HG02798 (cell line): ENCODE measurements around the gene PTPRG.
A peak's percentile ranks its signal among the peaks of the same experiment; 100 is the strongest.

ENCODE experiments used
- ATAC-seq: cut with Tn5 transposase; IDR thresholded peaks from one replicate; pipeline ENCODE4 v1.9.1; 2021; ENCODE audit warnings: mild to moderate bottlenecking; ENCODE audit not compliant: unreplicated experiment, poor library complexity

Gene PTPRG

GRCh38 chr3:61615643-61616042, 54.3 kb downstream of the PTPRG start:
- no peak for ATAC-seq

DNA sequence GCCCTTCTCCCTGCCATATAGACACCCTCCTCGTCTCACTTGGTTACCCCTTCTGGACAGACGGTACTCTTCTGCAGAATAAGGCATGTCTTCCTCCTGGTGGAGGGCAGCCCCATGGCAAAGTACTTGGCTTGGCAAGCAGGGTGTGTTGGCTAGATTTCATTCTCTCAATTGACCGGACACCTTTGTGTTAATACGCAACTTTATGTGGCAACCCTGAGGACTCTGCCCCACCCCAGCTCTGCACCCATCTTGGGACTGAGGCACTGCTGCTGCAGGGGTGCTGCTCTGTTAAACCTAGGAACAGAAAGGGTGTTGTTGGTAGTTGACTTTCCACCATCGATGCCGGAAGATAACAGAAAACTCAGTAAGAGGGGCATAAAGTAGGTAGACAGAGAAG, 55.2 kb downstream of the PTPRG start:
- ATAC-seq, result no peak

DNA sequence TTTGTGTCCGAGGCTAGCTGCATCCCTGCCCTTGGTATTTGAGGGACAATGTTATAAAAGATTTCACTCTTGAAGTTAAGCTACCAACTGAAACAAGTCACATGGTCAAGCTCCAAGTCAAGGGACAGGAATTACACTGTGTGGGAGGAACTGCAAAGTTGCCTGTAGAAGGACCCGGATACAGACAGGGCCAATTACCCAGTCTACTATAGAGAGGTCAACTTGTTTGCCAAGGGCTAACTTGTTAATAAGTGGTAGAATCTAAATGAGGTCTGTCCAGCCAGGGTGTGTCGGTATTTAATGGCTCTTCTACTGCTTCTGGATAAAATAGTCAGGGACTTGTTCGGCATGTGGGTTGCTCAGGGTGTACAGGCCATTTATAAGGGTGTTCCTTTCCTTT, 55.7 kb downstream of the PTPRG start:
- ATAC-seq, result no peak

DNA sequence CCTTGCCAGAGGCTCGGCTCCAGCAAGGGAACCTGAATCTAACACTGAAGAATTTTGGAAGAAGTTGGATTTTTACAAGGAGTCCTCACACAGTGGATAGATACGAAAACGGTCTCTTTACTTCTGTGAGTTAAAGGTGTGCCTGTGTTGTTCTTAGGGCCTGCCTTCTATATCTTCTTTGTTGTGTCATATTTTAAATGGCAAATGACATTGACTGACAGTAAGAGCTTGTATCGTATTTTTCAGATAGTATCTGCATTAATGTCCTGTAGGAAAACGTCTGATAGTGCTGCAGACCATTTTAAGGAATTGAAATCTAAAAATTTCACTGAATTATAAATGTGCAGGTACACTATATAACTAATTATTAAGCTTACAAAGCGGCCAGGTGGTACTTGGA, 56.3 kb downstream of the PTPRG start:
- ATAC-seq, result no peak

- ATAC-seq, result no peak
Observed at GRCh38 chr3:61618231-61618630, 56.9 kb downstream of the PTPRG start.

GRCh38 chr3:61618871-61619270, 57.5 kb downstream of the PTPRG start:
- no peak for ATAC-seq

- ATAC-seq, result no peak
Observed at GRCh38 chr3:61620073-61620472, 58.7 kb downstream of the PTPRG start.

- ATAC-seq, result no peak
Observed at GRCh38 chr3:61624300-61624699, 62.9 kb downstream of the PTPRG start.

DNA sequence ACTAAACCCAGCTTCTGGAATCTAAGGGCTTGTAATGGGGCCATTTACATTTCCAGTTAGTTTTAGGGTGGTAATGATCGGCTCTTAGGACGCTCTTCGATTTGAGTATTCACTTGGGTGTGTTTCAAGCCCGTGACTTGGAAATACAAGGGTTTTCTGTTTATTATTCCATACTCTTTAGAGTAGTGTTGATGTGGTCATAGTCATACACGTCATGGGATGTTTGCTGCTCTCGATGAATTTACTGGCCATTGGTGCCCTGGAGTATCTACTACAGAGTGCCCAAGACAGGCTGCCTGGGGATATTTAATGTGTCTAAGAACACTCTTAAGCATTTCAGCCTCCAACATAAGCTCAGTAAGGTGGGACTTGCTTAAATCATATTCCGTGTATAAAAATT, 64.1 kb downstream of the PTPRG start:
- ATAC-seq, result no peak

DNA sequence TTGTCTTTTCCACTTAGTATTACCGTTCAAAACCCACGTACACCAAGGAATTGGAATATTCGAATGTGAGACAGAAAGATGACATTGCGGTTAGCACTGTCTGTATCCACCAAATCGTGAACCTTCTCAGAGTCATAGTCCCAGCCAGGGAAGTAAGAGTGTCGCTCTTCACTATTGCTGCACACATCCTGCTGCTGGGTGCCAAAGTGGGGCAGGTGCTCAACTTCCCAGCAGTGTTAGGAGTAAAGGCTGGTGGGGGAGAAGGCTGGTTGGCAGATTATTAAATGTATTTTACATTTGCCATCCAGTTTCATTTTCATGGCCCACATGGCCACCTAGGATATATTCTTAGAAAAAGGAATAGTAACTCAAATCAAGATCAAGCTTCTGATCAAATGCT, 65.1 kb downstream of the PTPRG start:
- ATAC-seq, result no peak

DNA sequence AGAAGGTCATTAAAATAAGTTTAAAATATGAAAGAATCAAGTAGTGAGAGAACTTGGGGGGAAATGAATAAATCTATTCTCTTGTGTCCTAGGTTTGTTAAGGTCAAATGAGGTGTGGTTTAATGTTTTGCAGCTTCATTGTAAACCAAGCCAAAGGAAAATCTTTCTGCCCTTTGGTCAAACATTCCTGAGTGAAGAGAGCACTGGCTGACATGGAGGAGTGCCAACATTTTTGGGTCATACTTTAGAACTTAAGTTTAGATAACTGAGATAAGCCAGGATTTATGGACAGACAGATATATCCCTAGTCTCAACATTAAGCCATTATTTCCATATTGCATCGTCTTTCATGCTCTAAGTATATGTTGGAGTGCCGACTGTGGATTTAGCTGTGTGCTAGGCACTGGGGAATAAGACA, 66.4 kb downstream of the PTPRG start:
- no peak for ATAC-seq

- no peak for ATAC-seq
Observed at GRCh38 chr3:61628636-61629035, 67.3 kb downstream of the PTPRG start.

DNA sequence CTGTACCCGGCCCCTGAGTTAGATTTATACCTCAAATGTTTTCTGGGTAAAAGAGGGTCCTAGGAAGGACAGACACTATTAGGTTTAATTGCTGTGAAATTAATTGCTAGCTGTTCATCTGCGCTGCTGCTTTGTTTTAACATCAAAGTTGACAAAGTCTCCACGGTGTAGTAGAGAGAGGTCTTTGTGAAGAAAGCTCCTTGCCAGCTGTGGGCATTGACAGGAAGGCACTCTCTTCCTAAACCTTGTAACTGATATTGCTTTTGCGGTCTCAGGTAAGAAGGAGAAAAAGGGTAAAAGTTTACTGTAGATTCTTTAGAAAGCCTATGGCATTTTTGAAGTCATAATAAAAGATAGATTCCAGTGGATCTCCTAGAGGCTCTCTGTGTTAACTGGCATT, 68.1 kb downstream of the PTPRG start:
- ATAC-seq, result no peak

DNA sequence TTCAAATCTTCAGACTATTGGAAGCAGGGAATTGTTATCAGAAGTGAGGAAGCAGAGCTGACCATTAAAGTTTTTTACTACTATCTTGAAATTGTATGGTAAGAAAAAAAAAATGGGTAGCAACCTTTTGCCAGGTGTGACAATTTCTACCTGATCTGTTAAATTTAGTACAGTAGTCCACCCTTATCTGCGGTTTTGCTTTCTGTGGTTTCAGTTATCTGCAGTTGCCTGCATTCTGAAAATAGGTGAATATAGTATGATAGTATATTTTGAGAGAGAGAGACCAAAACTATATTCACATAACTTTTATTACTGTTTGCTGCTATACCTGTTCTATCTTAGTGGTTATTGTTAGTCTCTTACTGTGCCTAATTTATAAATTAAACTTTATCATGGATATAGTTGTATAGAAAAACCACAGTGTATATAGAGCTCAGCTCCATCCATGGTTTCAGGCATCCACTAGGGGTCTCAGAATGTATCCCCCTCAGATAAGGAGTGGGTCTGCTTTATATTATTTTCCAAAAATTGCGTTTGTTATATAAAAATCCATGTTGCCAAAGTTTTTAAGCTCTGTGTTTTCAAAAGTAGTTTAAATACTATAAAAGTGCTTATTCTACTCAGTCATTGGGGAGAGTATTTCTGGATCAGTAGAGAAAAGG, 69.9 kb downstream of the PTPRG start:
- no peak for ATAC-seq

DNA sequence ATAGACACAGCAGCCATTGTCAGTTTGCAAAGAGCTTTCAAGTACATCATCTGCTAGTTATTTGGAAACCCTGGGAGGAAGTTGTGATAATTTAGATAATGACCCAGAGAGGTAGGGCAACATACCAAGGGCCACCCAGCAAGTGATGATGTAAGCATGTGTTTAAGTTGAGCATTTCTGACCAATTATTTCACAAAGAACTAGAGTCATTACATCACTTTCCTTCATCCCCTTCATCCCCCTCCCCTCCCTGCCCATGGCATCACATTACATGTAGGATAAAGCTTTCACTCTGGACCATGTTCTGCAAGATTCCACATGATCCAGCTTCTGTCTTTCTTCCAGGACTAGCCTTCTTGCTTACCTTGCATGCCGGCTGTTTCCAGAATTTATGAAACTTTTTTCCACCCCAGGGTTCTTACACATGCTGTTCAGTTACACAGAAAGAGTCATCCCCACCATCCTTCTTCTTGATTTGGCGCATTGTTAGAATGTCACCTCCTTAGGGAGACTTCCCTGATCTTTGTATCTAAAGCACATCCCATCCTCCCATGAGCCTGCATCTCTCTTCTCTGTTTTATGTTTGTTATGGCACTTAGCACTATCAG, 71.3 kb downstream of the PTPRG start:
- ATAC-seq, result no peak

DNA sequence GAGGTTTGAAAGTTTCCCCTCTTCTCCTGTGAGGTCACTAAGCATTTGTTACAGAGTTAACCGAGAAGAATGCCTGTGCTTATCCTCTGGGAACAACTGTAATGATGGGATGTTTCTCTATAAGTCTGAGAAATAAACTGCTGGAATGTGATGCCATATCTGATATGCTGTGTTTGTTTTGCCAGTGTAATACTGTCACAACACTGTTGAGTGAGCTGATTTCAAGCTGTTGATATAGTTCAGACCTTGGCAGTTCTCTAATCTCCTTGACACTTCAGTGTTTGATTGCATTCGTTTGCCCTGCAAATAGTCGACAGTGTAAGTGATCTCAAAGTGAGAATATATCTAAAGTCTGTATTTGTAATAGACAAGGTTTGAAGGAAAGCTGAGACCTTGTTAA, 73.3 kb downstream of the PTPRG start:
- no peak for ATAC-seq

DNA sequence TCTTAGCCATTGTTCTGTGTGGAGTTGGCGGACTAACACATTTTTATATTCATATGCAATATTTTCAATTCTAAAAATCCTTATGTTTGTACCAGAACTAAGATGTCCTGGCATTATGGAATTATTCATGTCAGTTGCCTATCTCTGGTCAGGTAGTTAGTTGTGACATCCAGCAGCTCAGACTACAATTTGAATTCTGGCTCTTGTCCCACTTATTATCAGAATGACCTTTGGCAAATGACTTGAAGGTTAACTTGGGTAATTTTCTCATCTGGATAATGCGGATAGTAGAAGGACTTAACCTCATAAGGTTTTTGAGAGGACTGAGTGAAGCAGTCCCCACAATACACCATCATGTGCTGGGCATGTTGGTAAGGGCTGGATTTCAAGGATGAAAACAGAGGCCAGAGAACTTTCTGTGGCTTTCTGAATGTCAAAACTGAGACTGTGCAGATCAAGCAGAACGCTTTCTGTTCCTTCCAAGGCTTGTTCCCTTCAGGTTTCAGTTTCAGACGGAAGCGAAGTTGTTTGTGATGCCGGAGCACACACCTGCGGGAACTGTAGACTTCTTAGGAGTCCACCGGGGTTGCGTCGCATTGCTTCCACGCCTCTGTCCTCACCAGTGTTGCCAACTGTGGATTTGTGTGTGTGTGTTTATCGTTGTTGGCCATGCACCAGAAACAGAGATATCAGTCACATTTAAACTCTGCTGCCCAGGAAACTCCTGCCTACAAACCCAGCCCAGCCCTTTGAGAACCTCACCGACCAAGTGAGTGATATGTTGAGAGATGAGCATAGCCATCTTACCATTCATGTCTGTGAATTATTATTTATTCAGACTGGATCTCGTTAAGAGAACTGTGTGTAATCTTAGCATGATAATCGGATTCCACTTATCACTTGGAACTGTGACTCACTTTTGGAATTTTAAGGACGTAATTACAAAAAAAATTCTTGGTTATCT, 76.0 kb downstream of the PTPRG start:
- peak; percentile 95 for ATAC-seq

DNA sequence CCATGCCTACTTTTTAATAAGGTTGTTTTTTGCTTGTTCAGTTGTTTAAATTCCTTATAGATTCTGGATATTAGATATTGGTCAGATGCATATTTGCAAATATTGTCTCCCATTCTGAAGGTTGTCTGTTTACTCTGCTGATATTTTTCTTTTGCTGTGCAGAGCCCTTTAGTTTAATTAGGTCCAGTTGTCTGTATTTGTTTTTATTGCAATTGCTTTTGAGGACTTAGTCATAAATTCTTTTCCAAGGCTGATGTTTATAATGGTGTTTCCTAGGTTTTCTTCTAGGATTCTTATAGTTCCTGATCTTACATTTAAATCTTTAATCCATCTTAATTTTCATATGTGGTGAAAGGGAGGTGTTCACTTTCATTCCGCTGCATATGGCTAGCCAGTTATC, 77.4 kb downstream of the PTPRG start:
- no peak for ATAC-seq

DNA sequence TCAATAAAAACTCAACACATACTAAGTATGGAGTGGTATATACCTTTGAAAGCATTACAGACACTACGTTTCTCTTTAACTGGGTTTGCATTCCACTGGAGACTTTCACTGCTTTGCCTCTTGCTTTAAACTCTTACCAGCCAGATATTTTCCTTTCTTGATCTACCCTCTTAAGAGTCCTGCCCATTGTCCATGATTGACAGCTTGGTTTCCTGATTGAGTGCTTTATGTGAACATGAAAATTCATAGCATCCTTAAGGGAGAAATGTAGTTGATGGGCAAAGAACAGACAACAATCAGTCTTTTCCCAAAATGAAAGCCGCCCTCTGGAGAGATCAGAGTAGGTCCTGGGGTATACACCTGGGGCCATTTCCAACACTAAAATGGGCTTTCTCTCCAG, 78.6 kb downstream of the PTPRG start:
- ATAC-seq, result no peak

GRCh38 chr3:61645148-61645547, 83.8 kb downstream of the PTPRG start:
- no peak for ATAC-seq

DNA sequence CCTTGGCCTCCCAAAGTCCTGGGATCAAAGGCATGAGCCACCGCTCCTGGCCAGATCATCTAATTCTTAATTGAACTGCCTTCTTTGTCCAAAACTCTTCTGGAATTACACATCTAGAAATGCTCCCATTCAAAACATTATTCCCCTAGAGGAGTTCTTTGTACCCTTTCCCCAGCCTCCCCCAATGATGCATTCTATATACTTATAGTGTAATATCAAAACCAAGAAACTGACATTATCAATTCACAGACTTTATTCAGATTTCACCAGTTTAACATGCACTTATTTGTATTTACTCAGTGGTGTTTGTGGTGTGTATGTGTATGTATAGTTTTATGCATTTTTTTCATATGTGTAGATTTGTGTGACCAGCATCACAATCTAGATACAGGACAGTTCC, 85.0 kb downstream of the PTPRG start:
- no peak for ATAC-seq
